HG03175 (cell line): ENCODE results near the gene SOX4.
A peak's percentile ranks its signal among the peaks of the same experiment; 100 is the strongest.
"Not testable (repeated sequence)": the region's sequence is repeated elsewhere in the genome, so short reads cannot be mapped to it uniquely, and the experiment has no call there.

Source experiments
- ATAC-seq: cut with Tn5 transposase; IDR thresholded peaks from one replicate; pipeline ENCODE4 v1.9.1; 2021; ENCODE audit warnings: mild to moderate bottlenecking, moderate library complexity; ENCODE audit not compliant: unreplicated experiment

Gene SOX4

DNA sequence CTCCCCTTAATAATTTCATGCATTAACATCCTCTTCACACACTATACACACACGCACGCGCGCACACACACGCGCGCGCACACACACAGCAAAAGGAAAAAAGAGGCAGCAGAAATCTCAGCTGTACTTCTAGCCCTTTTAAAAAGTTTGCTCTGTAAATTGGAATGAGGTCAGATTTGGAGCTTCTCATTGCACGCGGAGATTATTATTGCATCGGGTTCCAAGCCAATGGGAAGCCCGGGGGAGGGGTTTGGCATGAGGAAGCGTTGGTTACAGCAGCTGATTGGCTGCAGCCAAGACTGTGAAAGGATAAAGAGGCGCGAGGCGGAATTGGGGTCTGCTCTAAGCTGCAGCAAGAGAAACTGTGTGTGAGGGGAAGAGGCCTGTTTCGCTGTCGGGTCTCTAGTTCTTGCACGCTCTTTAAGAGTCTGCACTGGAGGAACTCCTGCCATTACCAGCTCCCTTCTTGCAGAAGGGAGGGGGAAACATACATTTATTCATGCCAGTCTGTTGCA is at the start of gene SOX4:
Gene SOX4, plus strand, starts transcription at position 340 of the 515 bp plus-strand sequence. CDS start 784 bp downstream, outside the sequence.
- peak; percentile 67 for ATAC-seq

DNA sequence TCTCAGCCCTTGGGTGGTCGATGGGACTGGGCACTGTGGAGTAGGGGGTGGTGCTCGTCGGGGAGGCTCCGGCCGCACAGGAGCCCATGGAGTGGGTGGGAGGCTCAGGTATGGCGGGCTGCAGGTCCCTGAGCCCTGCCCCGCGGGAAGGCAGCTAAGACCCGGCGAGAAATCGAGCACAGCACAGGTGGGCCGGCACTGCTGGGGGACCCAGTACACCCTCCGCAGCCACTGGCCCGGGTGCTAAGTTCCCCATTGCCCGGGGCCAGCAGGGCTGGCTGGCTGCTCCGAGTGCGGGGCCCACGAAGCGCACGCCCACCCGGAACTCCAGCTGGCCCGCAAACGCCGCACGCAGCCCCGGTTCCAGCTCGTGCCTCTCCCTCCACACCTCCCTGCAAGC is 41.3 kb upstream of the SOX4 start:
- ATAC-seq = not testable (repeated sequence)

- no peak for ATAC-seq
These were observed 39.3 kb upstream of the SOX4 start for GRCh38 chr6:21554286-21554685.

DNA sequence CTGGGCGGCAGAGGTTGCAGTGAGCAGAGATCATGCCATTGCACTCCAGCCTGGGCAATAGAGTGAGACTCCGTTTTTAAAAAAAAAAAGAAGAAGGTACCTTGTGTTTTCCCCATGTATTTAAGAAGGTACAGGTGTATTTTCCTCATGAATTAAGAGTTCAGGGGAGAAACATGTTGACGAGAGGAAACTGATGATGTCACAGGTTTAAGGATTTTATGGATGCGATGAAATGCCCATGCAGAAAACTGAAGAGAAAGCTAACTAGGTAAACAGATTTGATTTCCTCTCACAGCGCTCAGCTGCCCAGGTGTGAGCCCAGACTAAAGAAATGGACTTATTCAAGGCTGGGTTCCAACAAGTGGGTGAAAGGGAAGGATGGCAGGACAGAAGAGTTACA is 38.4 kb upstream of the SOX4 start:
- no peak for ATAC-seq

GRCh38 chr6:21556511-21556910 is 37.0 kb upstream of the SOX4 start:
- no peak for ATAC-seq

- no peak for ATAC-seq
These were observed 36.4 kb upstream of the SOX4 start for GRCh38 chr6:21556968-21557721.

DNA sequence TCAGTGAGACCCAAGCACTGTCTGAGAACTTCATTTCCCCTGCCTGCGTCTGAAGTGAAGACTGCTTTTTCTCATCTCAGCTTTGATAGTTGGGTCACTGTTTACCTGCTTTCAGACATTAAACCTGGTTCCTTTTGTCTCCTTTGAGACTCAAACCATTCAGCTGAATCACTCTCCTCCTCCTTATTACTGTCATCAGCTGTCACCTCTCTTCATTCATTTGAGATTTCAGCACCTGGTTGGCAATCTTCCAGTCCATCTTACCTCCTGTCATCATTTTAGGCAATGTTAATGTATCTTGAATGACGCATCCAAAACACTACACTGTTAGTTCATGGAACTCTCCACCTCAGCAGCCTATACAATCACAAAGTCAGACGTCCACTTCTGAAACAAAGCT is 34.3 kb upstream of the SOX4 start:
- ATAC-seq = no peak

DNA sequence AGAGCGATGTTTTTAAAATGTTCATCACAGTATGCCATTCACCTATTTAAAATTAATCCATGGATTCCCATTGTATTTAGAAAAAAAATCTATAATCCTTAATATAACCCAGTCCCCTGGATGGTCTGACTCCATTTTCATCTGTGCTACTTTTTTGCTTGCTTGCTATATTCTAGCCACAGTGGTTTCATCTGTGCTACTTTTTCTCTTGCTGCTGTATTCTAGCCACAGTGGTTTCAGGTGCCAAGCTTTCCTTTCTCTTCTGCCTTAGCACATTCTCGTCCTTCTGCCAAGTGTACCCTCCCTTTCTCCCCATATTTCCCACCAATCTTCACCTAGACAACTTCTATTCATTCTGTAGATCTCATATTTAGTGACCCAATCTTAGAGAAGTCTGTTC is 33.3 kb upstream of the SOX4 start:
- no peak for ATAC-seq

DNA sequence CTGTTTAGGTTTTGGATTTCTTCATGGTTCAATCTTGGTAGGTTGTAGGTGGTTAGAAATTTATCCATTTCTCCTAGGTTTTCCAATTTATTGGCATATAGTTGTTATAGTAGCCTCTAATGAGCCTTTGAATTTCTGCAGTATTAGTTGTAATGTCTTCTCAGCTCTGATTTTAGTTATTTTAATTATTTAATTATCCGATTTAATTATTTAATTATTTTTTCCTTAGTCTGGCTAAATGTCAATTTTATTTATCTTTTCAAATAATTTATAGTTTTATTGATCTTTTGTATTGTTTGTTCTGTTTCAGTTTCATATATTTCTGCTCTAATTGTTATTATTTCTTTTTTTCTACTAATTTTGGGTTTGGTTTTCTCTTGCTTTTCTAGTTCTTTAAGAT is 28.1 kb upstream of the SOX4 start:
- no peak for ATAC-seq

DNA sequence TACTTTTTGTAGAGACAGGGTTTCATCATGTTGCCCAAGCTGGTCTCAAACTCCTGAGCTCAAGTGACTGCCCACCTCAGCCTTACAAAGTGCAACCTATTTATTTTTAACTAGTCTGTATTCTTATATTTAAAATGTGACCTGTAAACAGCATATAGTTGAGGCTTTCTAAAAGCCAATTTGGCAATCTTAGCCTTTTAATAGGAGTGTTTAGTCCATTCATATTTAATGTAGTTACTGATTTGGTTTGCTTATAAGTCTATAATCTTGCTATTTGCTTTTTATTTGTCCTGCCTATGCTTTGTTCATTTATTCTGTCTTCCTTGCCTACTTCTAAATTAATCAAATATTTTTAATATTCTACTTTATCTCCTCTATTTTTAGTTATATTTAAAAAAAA is 15.0 kb upstream of the SOX4 start:
- no peak for ATAC-seq

- no peak for ATAC-seq
These were observed 10.9 kb upstream of the SOX4 start for GRCh38 chr6:21582651-21583050.

DNA sequence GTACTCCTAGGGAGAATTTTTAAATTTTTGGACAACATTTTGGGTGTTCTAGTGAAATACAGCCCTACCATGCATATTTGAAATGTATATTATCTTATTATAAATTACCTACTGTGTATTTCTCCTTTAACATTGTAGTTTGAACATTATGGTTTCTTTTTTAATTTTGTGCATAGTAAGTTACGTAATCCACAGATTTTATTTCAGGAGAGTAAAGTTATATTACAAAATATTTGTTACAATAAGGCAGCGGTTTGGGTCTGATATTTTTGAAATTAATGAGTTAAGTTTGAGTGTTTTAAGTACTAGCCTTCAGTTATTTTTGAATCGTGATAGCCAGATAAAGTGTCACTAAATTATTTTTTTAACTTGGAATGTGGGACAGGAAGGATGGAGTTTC is 7.3 kb upstream of the SOX4 start:
- ATAC-seq = no peak

- peak; percentile 4 for ATAC-seq
These were observed 6.8 kb upstream of the SOX4 start for GRCh38 chr6:21586740-21587178.

DNA sequence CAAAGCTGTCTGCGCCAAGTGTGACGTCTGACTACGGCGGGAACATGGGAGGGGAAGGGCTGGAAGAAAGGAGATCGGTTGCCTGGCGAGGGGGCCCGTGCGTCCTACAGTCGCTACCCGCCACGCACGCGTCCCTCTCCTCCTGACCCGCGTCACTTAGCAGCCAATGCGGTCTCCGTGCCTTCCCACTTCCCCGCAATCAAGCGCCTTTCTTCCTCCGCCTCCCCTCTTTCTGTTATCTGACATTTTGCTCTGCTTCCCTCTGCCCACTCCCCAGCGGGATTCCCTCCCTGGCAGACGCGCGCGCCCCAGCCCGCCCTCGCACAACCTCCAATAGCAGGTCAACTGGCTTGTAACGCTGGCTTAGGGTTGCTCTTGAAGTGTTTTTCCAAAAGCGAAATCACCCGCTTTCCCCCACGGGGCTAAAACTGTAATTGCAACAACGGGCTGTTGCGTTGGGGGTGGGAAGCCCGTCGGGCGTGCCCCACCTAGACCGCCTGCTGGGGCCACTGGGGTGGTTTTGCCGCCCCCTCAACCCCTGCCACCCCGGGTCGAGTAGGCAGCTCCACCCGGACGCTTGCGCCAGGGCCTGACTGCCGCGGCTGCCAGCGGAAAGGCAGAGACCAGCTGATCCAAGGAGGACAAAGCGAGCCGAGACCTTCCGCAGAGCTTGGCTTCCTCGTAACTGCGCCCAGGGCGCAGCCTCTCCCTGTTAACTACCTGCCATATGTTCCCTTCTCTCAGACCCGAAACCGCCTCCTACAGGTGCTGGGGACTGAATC is 6.2 kb upstream of the SOX4 start:
- ATAC-seq = peak; percentile 35

DNA sequence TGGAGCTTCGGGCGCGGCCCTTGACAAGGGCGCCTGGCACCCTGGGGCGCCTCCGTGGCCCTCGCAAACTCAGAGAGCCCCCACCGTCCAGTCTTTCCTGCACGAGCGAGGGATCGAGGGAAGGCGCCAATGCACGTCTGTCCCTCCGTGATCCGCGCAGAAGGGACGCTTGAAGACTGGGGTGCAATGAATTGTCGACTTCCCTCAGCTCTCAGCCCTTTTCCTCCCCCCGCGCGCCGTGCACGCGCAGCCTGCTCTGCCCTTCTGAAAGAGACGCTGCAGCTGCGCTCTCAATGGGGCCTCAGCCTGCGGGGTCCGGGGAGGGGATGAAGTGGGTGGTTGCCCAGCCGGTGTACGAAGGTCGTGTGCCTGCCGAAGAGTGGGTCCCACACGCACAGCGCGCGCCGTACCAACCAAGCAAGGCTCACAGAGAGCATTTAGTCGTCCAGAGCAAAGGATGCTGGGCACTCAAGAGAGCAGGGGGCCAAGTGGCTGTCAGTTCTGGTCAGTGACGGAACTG is 5.5 kb upstream of the SOX4 start:
- peak; percentile 37 for ATAC-seq

DNA sequence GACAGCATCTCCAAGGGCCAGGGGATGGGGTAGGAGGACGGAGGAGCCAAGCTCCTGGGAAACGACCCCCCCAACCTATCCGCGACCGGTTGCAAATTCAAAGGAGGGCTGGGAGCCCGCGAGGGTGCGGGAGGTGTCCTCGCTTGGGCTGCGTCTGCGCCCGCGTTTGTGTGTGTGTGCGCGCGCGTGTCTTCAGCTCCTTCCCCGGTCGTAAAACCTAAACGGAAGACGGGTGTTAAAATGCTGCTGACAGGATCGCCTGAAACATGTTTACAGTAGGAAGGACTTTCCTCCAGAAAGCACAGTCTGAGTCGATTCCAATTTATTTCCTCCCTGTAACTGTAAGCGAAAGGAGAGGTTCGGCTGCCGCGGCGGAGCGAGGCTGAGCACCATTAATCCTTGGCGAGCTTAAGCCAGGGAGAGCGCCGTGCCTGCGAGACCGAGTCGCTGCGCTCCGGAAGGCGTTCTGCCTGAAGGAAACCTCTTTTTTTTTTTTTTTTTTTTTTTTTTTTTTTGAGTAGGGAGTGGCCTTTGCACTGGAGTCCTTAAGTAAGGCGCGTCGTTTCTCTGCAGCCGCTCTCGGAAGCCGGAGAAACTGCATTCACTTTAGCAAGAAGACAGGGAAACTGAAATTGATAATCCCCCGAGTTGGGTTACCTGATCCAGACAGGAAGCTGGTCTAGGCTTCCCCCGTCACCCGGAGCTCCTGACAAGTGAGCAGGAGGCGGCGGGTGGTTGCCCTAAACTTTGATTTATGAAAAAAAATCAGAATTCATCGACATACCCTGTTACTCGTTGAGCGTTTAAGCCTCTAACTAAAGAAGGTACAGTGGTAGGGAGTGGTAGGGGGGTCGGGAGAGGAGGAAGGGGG is 4.8 kb upstream of the SOX4 start:
- ATAC-seq = peak; percentile 34

DNA sequence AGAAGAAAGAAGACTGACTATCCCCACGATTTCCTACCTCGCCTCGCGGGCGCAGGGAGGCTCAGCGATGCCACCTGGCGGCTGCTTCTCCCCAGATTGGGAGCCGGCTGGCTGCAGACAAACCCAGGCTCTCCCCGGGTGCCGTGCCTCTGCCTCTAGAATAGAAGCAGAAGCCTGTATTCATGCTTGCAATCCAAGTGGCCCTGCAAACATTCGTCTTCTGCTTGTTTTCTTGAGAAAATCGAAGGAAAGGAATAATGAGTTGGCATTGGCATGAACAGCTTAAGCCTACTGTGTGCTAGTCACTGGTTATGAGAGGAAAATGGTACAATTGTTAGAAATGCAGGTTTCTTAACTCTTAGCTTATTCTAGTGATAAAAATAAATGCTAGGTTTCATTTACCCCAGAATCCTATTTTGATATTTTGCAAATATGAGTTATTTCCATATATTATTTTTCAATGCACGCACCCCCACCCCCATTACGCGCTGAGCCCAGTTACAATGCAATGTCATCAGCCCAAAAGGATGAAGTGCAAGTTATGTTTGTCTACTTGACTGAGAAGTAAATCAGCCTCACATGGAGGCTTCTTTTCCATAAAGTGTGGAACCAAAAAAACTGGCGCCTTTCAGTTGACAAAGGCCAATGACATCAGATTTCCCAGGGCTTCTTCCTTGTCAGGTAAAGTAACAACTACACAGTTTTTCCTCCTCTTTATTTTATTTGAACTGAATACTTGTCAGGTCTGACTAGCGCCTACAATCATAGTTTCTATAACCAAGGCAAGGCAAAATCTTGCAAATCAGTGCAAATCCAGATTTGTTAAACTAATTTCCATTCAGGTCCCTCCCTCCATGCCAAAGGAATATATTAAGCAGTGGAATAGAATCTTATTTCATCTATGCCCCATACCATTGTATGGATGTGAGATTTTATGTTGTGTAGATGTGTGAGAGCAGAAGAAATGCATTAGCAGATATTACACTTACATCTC is 3.9 kb upstream of the SOX4 start:
- peak; percentile 30 for ATAC-seq

DNA sequence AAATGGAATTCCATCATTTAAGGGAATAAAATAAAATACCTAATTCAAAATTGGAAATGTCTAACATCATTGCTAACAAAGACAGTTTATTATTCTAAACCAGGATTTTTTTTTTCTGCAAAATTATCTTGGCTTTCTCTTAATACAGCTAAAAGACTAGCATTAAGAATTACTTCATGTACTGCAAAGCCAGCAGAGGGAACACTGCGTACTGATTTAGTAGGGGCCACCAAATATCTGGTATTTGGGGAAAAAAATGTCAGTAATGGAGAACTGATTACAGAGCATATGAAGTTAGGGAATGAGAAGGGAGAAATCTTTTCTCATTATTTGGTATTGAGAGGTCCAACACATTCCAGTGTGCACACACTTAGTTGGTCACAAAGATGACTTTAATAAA is 3.2 kb upstream of the SOX4 start:
- no peak for ATAC-seq

- no peak for ATAC-seq
These were observed 2.1 kb upstream of the SOX4 start for GRCh38 chr6:21591446-21591845.

- ATAC-seq = no peak
These were observed 598 bp upstream of the SOX4 start for GRCh38 chr6:21592953-21593352.
